ENCODE data around the gene JARID2.
"Not testable (repeated sequence)": the region's sequence is repeated elsewhere in the genome, so short reads cannot be mapped to it uniquely, and the experiment has no call there.

Gene JARID2

GRCh38 chr6:15290962-15291704 is 45.3 kb downstream of the JARID2 start:
- DNase-seq: no peak

GRCh38 chr6:15292721-15293302 is 46.9 kb downstream of the JARID2 start:
- no peak for DNase-seq

- DNase-seq: no peak
Observed at GRCh38 chr6:15293674-15294073, 47.8 kb downstream of the JARID2 start.

- no peak for DNase-seq
Observed at GRCh38 chr6:15294504-15294903, 48.6 kb downstream of the JARID2 start.

GRCh38 chr6:15296249-15296648 is 50.4 kb downstream of the JARID2 start:
- no peak for DNase-seq

GRCh38 chr6:15296735-15297134 is 50.9 kb downstream of the JARID2 start:
- no peak for DNase-seq

- not testable (repeated sequence) for DNase-seq
Observed at GRCh38 chr6:15297167-15297566, 51.3 kb downstream of the JARID2 start.

GRCh38 chr6:15297895-15298590 is 52.2 kb downstream of the JARID2 start:
- no peak for DNase-seq

- no peak for DNase-seq
Observed at GRCh38 chr6:15299430-15300131, 53.7 kb downstream of the JARID2 start.

GRCh38 chr6:15301179-15302006 is 55.5 kb downstream of the JARID2 start:
- DNase-seq: no peak

GRCh38 chr6:15303162-15303919 is 57.5 kb downstream of the JARID2 start:
- DNase-seq: no peak

- no peak for DNase-seq
Observed at GRCh38 chr6:15303920-15304291, 58.0 kb downstream of the JARID2 start.

- no peak for DNase-seq
Observed at GRCh38 chr6:15304337-15305042, 58.6 kb downstream of the JARID2 start.

- no peak for DNase-seq
Observed at GRCh38 chr6:15305496-15305895, 59.6 kb downstream of the JARID2 start.

- DNase-seq: no peak
Observed at GRCh38 chr6:15305909-15306308, 60.0 kb downstream of the JARID2 start.

- no peak for DNase-seq
Observed at GRCh38 chr6:15308435-15309213, 62.8 kb downstream of the JARID2 start.

GRCh38 chr6:15309611-15310283 is 63.9 kb downstream of the JARID2 start:
- no peak for DNase-seq

GRCh38 chr6:15310680-15311079 is 64.8 kb downstream of the JARID2 start:
- DNase-seq: no peak

GRCh38 chr6:15312500-15312899 is 66.6 kb downstream of the JARID2 start:
- no peak for DNase-seq

- DNase-seq: no peak
Observed at GRCh38 chr6:15313367-15313766, 67.5 kb downstream of the JARID2 start.

All from central memory CD4-positive, alpha-beta T cell (primary cell).